SK-N-SH (cell line): Measurements from ENCODE around the gene SPTBN5. TPM values are rescaled to one million over a fixed set of nuclear protein-coding genes. Genes with fewer than 3 reads are reported as not detected.

Source experiments
- CTCF ChIA-PET: fragments of 300-600, 350-600 bp; formaldehyde crosslinking; extraction: SDS; loops from one replicate; lab custom pipeline; 2021; lab: Yijun Ruan, JAX
- POLR2A ChIA-PET: fragments of 350-600 bp; sonication (Branson Sonifier 250); formaldehyde crosslinking; extraction: SDS; loops from one replicate; lab custom pipeline; 2020; ENCODE audit warnings: antibody characterized with exemption, inconsistent platforms; lab: Yijun Ruan, JAX
- DNase-seq: peaks from one replicate; pipeline ENCODE4 v3.0.0; 2012
- H2AFZ ChIP-seq: fragments of 200-600 bp; sonication (generic); 2 replicates; pipeline ENCODE4 v1.8.1; 2016; ENCODE audit warnings: antibody characterized with exemption, mild to moderate bottlenecking, low read depth
- H3F3A ChIP-seq: fragments of 200-600 bp; sonication (generic); replicated peaks from 2 replicates; pipeline ENCODE3; 2016; ENCODE audit warnings: antibody characterized with exemption, mild to moderate bottlenecking; ENCODE audit not compliant: insufficient read depth
- H3K27ac ChIP-seq, 2 experiments: fragments of 200-500 bp in 1 of 2; fragments of 200-600 bp in 1 of 2; sonication (Bioruptor generic) in 1 of 2; sonication (generic), shearing (Covaris generic) in 1 of 2; 2 replicates each; pipeline versions ENCODE4 v1.5.1 to v1.6.1; 2014 to 2016; ENCODE audit warnings: low read depth in 2 of 2, inconsistent platforms in 1 of 2, low read length in 1 of 2, mild to moderate bottlenecking in 1 of 2, mixed read lengths in 1 of 2
- H3K27me3 ChIP-seq: fragments of 200-600 bp; sonication (generic), shearing (Covaris generic); 2 replicates; pipeline ENCODE4 v1.6.1; 2016; ENCODE audit warnings: mixed run types; ENCODE audit not compliant: insufficient read depth
- H3K36me3 ChIP-seq, 2 experiments: fragments of 200-500 bp in 1 of 2; fragments of 200-600 bp in 1 of 2; sonication (Bioruptor generic) in 1 of 2; sonication (generic) in 1 of 2; replicated peaks in 1 of 2; 2 replicates each; pipeline versions ENCODE3 to v1.5.1; 2014 to 2016; ENCODE audit warnings: low read length in 1 of 2, mild to moderate bottlenecking in 1 of 2; ENCODE audit not compliant: insufficient read depth in 2 of 2, control insufficient read depth in 1 of 2
- H3K4me1 ChIP-seq, 2 experiments: fragments of 200-500 bp in 1 of 2; fragments of 200-600 bp in 1 of 2; sonication (Bioruptor generic) in 1 of 2; sonication (generic), shearing (Covaris generic) in 1 of 2; 2 replicates each; pipeline versions ENCODE4 v1.5.1 to v1.6.1; 2014 to 2016; ENCODE audit warnings: low read depth in 1 of 2, low read length in 1 of 2, mixed run types in 1 of 2; ENCODE audit not compliant: insufficient read depth in 2 of 2, control insufficient read depth in 1 of 2
- H3K4me2 ChIP-seq: fragments of 200-600 bp; sonication (generic), shearing (Covaris generic); 2 replicates; pipeline ENCODE4 v1.6.1; 2017; ENCODE audit warnings: mixed run types
- H3K4me3 ChIP-seq, 2 experiments: fragments of 200-500 bp in 1 of 2; fragments of 200-600 bp in 1 of 2; sonication (Bioruptor generic) in 1 of 2; sonication (generic), shearing (Covaris generic) in 1 of 2; 2 replicates each; pipeline versions ENCODE4 v1.5.1 to v1.8.1; 2014 to 2016; ENCODE audit warnings: low read depth in 2 of 2, inconsistent platforms in 1 of 2, low read length in 1 of 2, mild to moderate bottlenecking in 1 of 2, mixed read lengths in 1 of 2, moderate library complexity in 1 of 2
- H3K79me2 ChIP-seq: fragments of 200-600 bp; sonication (generic); 2 replicates; pipeline ENCODE4 v1.8.1; 2017; ENCODE audit warnings: mild to moderate bottlenecking; ENCODE audit not compliant: insufficient read depth
- H3K9ac ChIP-seq: fragments of 200-600 bp; sonication (generic); 2 replicates; pipeline ENCODE4 v1.6.1; 2017; ENCODE audit warnings: mixed run types
- H3K9me2 ChIP-seq: fragments of 200-600 bp; sonication (generic); 2 replicates; pipeline ENCODE4 v1.6.1; 2017; ENCODE audit warnings: mixed run types
- H3K9me3 ChIP-seq: fragments of 200-600 bp; sonication (generic); 2 replicates; pipeline ENCODE4 v1.6.1; 2017; ENCODE audit warnings: mixed run types, mild to moderate bottlenecking, moderate library complexity
- H4K20me1 ChIP-seq: fragments of 200-600 bp; sonication (generic); 2 replicates; pipeline ENCODE4 v1.6.1; 2017; ENCODE audit warnings: mild to moderate bottlenecking, mixed run types; ENCODE audit not compliant: insufficient read depth
- EP300 ChIP-seq, 2 experiments: IDR thresholded peaks; 2 replicates each; pipeline versions ENCODE4 v1.4.0 to v1.6.1; 2012; ENCODE audit warnings: borderline replicate concordance in 1 of 2, low read depth in 1 of 2, low read length in 1 of 2
- FOSL2 ChIP-seq: IDR thresholded peaks from 2 replicates; pipeline ENCODE4 v1.4.0; 2012; ENCODE audit warnings: low read depth, mild to moderate bottlenecking, moderate library complexity, borderline replicate concordance
- MEF2A ChIP-seq: IDR thresholded peaks from 2 replicates; pipeline ENCODE4 v1.4.0; 2012; ENCODE audit warnings: low read depth, borderline replicate concordance
- RXRA ChIP-seq: IDR thresholded peaks from 2 replicates; pipeline ENCODE4 v1.4.0; 2012; ENCODE audit warnings: low read depth, mild to moderate bottlenecking, borderline replicate concordance
- SMC3 ChIP-seq: IDR thresholded peaks from 2 replicates; pipeline ENCODE4 v1.6.1; 2012; ENCODE audit warnings: low read depth, low read length, improper control_type of control experiment
- TAF1 ChIP-seq: IDR thresholded peaks from 2 replicates; pipeline ENCODE4 v1.6.1; 2012; ENCODE audit warnings: low read depth, mild to moderate bottlenecking, low read length, moderate library complexity, borderline replicate concordance
- YY1 ChIP-seq: IDR thresholded peaks from 2 replicates; pipeline ENCODE4 v1.4.0; 2012; ENCODE audit warnings: low read depth, mild to moderate bottlenecking
- WGBS: methylation state at CpG from one replicate; pipeline ENCODE4 v1.1.6; 2017; ENCODE audit warnings: low lambda C conversion rate; 5-methylcytosine and 5-hydroxymethylcytosine counted together
- polyA plus RNA-seq, 3 experiments: library from polyadenylated mRNA; depleted of rRNA; stranded (reverse); fragments of >200 nt; gene quantifications; 2 replicates each; pipeline ENCODE4 v1.2.3, GENCODE V29; 2012
- TF ChIP-seq, protein P1 (sequence below): fragments of 150-350 bp; IDR thresholded peaks from 2 replicates; pipeline ENCODE4 v1.6.1; 2017; ENCODE audit warnings: antibody characterized with exemption, low read length, low read depth, borderline replicate concordance
- TF ChIP-seq, protein P2 (sequence below): fragments of 150-350 bp; IDR thresholded peaks from 2 replicates; pipeline ENCODE4 v1.6.1; 2016; ENCODE audit warnings: mild to moderate bottlenecking, low read depth, low read length

SPTBN5 gene
- polyA plus RNA-seq, 1 of the 3 experiments (the other 2 are of a cell fraction): 0.23 TPM

DNA sequence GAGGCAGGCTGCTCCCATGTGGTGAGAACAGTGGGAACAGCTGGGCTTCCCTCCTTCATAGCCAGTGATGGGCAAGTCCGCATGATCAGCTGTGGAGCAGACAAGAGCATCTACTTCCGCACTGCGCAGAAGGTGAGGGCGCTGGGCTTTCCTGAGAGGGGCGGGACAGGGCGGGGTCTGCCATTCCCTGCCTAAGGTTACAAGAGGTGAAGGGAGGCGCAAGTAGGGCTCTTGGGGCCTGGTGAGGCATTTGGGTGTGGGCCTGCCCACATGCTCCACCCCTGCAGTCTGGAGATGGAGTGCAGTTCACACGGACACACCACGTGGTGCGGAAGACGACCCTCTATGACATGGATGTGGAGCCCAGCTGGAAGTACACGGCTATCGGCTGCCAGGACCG lies 76.5 kb downstream of the SPTBN5 start:
- Histone ChIP-seq H3K36me3 (peaks cover 0 to 72% of the 10 kb centered on the region in 2 experiments), H3K79me2 (no peaks in the 10 kb centered on the region), H3K4me2 (no peak overlapping the region), H3K9me3 (no peaks in the 10 kb centered on the region), H3K4me1 (no peaks in the 10 kb centered on the region), H3K27me3 (no peaks in the 10 kb centered on the region), H4K20me1 (no peaks in the 10 kb centered on the region), H3K9ac (no peak overlapping the region), H3K9me2 (no peaks in the 10 kb centered on the region), H2AFZ (no peak overlapping the region), H3F3A (no peaks in the 10 kb centered on the region), H3K27ac (no peak overlapping the region), H3K4me3 (no peak overlapping the region)
- no peak for DNase-seq
- TF ChIP-seq YY1 (no peak), MEF2A (no peak), FOSL2 (no peak), EP300 (IDR thresholded peaks at IDR 0.05; ENCODE audit: borderline replicate concordance in 1 of 2, low read depth in 1 of 2, low read length in 1 of 2) (no peak)
- CTCF ChIA-PET: interaction anchor here (1.7 to 4.3 kb wide), 2 partner anchors 87 to 214 kb away, joined by 5 to 17 read pairs; no protein-coding TSS in a partner anchor
- 96% methylated on average over 8 of the region's 14 CpGs for WGBS
- POLR2A ChIA-PET: no interaction called here

DNA sequence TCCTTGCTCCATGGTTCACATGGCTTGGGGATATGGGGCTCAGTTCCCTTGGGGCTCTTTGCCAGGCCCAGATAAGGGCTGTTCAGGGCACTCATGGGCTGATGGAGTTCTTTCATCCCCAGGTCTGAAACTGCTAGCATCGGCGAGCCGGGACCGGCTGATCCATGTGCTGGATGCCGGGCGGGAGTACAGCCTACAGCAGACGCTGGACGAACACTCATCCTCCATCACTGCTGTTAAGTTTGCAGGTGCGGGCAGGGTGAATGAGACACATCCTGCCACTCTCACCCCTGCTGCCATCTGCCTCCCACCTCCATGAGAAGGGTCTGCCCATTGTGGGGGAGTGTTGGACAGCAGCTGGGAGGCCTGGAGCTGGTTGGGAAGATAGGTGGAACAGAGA lies 77.1 kb downstream of the SPTBN5 start:
- Histone ChIP-seq H3K9ac (no peak overlapping the region), H4K20me1 (no peaks in the 10 kb centered on the region), H3K27me3 (no peaks in the 10 kb centered on the region), H3K4me2 (no peak overlapping the region), H3K4me1 (no peaks in the 10 kb centered on the region), H3F3A (no peaks in the 10 kb centered on the region), H3K9me3 (no peaks in the 10 kb centered on the region), H3K79me2 (no peaks in the 10 kb centered on the region), H3K9me2 (no peaks in the 10 kb centered on the region)
- ChIA-PET CTCF (interaction anchor here (1.7 to 4.3 kb wide), 2 partner anchors 88 to 213 kb away, joined by 5 to 17 read pairs; no protein-coding TSS in a partner anchor), POLR2A (no interaction called here)
- DNase-seq: no peak
- WGBS: 97% methylated on average over 9 of the region's 9 CpGs
- no peak for TF ChIP-seq EP300 (IDR thresholded peaks at IDR 0.05; ENCODE audit: borderline replicate concordance in 1 of 2, low read depth in 1 of 2, low read length in 1 of 2)
- no peak for TF ChIP-seq RXRA
- TF ChIP-seq SMC3: no peak
- TF ChIP-seq, protein P1, sequence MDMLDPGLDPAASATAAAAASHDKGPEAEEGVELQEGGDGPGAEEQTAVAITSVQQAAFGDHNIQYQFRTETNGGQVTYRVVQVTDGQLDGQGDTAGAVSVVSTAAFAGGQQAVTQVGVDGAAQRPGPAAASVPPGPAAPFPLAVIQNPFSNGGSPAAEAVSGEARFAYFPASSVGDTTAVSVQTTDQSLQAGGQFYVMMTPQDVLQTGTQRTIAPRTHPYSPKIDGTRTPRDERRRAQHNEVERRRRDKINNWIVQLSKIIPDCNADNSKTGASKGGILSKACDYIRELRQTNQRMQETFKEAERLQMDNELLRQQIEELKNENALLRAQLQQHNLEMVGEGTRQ: no peak
- TF ChIP-seq, all 33 proteins: peak for 0
- Histone ChIP-seq H3K36me3 (peaks cover 0 to 71% of the 10 kb centered on the region in 2 experiments), H2AFZ (no peak overlapping the region), H3K27ac (no peak overlapping the region), H3K4me3 (no peak overlapping the region)

DNA sequence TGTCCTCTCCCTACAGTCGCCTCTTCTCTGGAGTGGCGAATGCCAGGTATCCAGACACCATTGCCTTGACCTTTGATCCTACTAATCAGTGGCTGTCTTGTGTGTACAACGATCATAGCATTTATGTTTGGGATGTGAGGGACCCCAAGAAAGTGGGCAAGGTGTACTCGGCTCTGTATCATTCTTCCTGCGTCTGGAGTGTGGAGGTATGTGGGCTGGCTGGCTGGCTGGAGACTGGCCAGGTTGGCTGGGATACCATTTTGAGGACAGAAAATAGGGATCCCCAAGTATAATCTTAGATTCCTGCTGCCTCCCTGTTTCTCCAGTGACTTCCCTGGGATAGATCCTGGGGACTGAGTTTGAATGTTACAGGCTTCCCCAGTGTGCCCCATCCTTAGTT lies 79.3 kb downstream of the SPTBN5 start:
- POLR2A ChIA-PET: no interaction called here
- no peak overlapping the region for H3K4me2 ChIP-seq
- no peaks in the 10 kb centered on the region for H3K9me2 ChIP-seq
- no peak for DNase-seq
- H4K20me1 ChIP-seq: no peaks in the 10 kb centered on the region
- H3K9me3 ChIP-seq: no peaks in the 10 kb centered on the region
- TF ChIP-seq, protein P2, sequence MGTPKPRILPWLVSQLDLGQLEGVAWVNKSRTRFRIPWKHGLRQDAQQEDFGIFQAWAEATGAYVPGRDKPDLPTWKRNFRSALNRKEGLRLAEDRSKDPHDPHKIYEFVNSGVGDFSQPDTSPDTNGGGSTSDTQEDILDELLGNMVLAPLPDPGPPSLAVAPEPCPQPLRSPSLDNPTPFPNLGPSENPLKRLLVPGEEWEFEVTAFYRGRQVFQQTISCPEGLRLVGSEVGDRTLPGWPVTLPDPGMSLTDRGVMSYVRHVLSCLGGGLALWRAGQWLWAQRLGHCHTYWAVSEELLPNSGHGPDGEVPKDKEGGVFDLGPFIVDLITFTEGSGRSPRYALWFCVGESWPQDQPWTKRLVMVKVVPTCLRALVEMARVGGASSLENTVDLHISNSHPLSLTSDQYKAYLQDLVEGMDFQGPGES: no peak
- TF ChIP-seq TAF1: no peak
- no peaks in the 10 kb centered on the region for H3K27me3 ChIP-seq
- CTCF ChIA-PET: no interaction called here
- H3K27ac ChIP-seq: no peak overlapping the region
- peaks cover 0 to 54% of the 10 kb centered on the region in 2 experiments for H3K36me3 ChIP-seq
- no peak overlapping the region for H3K9ac ChIP-seq
- H2AFZ ChIP-seq: no peak overlapping the region
- H3F3A ChIP-seq: no peaks in the 10 kb centered on the region
- H3K79me2 ChIP-seq: no peaks in the 10 kb centered on the region
- 95% methylated on average over 5 of the region's 5 CpGs for whole genome bisulfite sequencing
- H3K4me1 ChIP-seq: no peaks in the 10 kb centered on the region
- H3K4me3 ChIP-seq: no peak overlapping the region
